ENCODE measurements around the gene DAB1.

DAB1 gene

DNA sequence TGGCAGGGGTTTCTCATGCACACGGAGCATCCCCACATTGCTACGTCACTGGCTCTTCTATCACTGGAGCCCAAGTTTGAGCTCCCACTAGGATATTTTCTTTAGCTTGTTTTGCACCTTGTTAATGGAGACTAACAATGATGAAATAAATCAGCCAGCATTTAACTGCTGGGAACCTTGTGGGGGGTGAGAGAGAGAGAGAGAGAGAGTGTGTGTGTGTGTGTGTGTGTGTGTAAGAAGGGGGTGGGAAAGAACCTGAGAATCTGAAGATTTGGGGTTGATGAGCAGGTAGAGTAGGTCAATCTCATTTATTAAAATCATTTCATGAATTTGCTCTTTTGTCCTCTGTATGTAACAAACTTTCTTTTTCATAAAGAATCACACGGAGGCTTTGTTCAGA is 458.7 kb downstream of the DAB1 start:
- no peak for DNase-seq (ENCODE audit: extremely low read depth in 1 of 2, low read depth in 1 of 2)

DNA sequence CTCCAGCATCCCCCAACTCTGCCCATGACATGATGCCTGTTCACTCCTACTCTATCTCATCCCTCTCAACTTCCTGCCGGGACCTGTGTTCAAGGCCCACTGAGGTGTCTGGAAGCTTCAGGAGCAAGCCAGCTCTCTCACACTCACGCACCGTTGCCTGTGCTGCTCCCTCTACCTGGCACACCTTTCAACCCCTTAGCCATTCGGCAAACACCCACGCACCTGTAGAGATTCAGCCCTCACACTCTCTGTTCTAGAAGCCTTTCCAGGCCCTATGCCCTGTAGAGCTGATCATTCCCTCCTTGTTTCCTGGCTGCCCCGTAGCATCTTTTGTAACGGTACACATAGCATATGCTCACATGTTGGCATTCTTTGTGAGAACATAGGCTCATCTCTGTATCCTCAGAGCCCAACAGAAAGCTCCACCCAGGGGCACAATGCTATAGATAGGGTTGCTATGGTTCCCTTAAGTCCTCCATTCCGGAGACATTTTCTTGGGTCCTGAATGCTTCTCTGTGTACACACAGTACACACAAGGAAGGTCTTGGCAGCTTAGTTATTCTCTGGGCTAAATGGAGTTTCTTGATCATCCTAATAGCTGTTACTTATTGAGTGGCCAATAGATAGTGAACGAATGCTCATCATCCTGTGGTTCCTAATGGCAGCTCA is 459.4 kb downstream of the DAB1 start:
- DNase-seq (ENCODE audit: extremely low read depth in 1 of 2, low read depth in 1 of 2), result no peak

DNA sequence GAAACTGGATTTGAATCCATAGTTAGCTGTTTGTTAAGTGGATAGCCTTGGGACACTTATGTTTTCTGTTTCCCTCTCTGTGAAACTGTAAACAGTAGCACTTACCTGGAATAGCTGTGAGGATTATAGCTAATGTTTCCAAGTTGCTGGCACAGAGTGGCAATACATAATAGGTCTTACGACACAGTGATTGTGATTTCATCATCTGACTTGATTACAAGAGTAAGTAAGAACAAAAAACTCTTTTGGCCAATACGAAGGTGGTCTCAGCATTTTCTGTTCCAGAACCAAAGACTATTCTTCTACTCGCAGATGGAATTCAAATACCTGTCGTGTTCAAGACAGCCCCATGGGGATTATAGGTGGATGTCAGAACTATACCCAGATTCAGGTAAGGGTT is 460.2 kb downstream of the DAB1 start:
- no peak for DNase-seq (ENCODE audit: extremely low read depth in 1 of 2, low read depth in 1 of 2)

DNA sequence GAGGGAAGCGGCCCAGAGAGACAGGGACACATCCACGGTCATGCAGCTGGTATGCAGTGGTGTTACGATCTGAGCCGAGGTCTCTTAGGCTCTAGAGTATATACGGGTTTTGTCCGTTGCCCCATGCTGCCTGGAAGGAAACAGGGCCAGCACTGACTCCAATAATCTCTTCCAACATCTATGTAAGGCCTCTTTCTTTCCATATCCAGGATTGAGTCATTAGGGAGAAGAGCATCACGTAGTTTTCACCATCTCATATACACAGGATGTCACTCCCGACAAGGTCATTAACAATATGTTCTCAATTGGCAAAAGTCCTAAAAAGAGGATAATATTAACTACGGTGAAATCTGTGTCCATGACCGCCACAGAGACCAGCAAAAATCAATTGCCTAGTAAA is 462.4 kb downstream of the DAB1 start:
- no peak for DNase-seq (ENCODE audit: extremely low read depth in 1 of 2, low read depth in 1 of 2)

DNA sequence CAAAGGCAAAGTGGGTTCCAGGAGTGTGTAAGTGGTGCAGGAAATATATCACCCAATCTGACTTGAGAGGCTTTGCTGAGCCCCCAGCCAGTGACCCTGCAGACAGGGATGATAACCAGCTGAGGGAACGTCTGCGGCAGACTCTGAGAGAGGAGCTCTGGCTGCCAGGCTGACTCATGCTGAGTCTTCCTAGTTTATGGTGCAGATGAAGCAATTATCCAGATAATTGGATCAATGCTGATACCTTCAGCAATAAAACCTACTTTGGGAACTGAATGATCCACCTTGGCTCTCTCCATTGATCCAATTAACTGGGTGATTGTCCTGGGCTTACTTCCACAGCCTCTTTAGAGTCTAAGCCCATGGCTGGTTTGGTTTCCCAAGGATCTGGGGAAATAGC is 465.3 kb downstream of the DAB1 start:
- DNase-seq (ENCODE audit: extremely low read depth in 1 of 2, low read depth in 1 of 2), result no peak

DNA sequence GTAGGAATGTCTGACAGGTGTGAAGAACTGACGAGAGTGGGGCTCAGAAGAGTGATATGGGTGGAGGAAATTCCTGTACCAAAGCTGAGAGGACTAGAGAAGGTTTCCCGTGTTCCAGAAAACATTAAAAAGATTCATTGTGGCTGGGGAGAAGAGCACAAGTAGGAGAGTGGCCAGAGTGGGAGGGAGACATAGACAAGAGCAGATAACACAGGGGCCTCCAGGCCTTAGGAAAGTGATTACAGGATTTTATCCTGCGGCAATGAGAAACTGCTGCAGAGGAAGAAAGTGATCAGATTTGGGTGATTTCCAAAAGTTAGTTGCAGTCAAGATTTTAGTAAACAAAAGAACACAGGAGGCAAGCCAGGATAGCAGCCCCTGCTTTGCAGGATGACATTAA is 465.9 kb downstream of the DAB1 start:
- no peak for DNase-seq (ENCODE audit: extremely low read depth in 1 of 2, low read depth in 1 of 2)

DNA sequence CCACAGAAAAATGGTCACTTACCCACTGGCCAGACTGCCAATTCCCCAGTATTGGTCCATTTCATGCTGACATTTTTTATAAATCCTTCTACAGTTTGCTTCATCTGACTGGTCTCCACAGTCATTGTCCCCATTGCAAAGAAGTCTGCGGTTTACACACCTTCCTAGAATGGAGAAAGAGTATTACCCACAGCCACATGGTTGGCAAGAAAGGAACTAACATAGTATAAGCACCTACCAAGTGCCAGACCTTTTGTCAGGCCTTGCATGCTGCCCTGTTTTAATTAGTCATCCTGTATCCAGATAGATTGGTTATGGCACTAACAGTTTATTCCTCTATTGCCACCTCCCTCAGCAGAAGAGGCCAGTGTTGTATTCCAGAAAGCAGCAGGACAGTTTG is 469.2 kb downstream of the DAB1 start:
- no peak for DNase-seq (ENCODE audit: extremely low read depth in 1 of 2, low read depth in 1 of 2)

DNA sequence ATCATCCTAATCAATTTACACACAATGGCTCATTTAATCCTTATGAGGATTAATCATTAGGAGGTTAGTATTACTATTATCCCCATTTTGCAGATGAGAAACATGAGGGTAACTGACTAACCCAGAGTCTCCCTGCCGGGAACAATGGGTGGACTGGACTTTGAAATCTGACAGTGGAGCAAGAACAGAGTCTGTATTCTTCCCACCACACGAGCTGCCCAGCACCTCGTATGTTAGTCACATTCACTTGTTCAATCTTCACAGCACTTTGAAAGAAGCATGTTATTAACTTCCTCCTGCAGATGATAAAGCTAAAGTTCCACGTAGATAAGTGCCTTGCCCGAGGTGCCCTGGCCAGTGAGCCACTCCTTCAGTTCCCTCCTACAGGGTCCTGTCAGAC is 470.5 kb downstream of the DAB1 start:
- DNase-seq (ENCODE audit: extremely low read depth in 1 of 2, low read depth in 1 of 2), result no peak

DNA sequence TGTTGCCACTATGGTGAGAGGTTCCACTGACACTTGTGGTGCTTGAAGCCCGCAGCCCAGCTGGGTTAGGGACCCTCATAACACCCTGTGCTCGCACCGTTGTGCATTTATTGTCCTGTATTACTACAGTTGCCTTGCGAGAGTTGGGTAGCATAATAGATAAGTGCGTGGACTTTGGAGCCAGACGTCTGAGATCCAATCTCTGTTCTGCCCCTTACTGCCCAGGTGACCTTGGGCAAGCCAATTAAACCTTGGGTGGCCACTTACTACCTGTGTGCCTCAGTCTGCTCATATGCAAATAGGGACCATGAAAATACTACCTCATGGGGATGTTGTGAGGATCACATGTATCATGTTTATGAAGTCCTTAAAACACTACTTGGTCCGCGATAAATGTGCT is 471.4 kb downstream of the DAB1 start:
- DNase-seq (ENCODE audit: extremely low read depth in 1 of 2, low read depth in 1 of 2), result no peak

DNA sequence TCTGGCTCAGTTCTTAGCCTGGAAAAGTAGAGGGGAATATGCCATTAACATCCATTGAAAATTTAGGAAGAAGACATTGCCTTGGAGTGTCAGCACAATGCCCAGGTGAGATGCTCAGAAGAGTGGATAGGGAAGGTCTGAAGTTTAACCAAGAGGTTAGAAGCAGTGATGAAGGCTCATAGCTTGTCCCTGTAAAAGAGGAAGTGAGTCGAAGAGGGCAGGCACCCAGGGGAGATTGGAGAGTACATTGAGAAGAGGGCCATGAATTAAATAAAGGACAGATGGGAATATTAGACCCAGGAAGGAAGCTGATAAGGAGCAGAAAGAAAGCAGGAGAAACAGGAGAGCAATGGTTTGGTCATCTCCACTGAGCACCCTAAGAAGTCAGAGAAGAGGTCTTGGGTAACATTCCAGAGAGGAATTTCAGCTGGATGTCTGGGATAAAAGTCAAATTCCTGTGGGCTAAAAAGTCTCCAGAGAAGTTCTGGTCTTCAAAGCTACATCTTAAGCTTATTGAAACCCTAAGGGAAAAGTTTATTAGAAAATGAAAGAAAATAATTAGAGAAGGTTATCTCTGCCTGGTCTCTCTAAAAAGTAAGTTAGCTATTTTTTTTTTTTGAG is 475.3 kb downstream of the DAB1 start:
- no peak for DNase-seq (ENCODE audit: extremely low read depth in 1 of 2, low read depth in 1 of 2)

All from stimulated activated CD8-positive, alpha-beta memory T cell treated with anti-CD3 and anti-CD28 coated beads, Interleukin-7, amount 100 ng/mL, for 48 hours (primary cell).